Activated CD4-positive, alpha-beta T cell treated with anti-CD3 and anti-CD28 coated beads for 24 hours (primary cell): ENCODE results near the gene TRPV4.
A peak's percentile ranks its signal among the peaks of the same experiment; 100 is the strongest.

ENCODE experiments used
- DNase-seq, 2 donors: peaks; one replicate each; pipeline ENCODE4 v3.0.0-alpha.2; 2020; ENCODE audit warnings: low read depth in 2 of 2

Gene TRPV4

GRCh38 chr12:109807954-109808643 lies 25.1 kb downstream of the TRPV4 start:
- DNase-seq: no peak

- peak; percentile 55 to 56 for DNase-seq
Observed at GRCh38 chr12:109804820-109805761, 28.1 kb downstream of the TRPV4 start.

- DNase-seq: no peak
Observed at GRCh38 chr12:109803678-109804077, 29.5 kb downstream of the TRPV4 start.

GRCh38 chr12:109802828-109803227 lies 30.4 kb downstream of the TRPV4 start:
- DNase-seq: no peak

GRCh38 chr12:109800536-109800935 lies 32.7 kb downstream of the TRPV4 start:
- no peak for DNase-seq

- DNase-seq: no peak
Observed at GRCh38 chr12:109798691-109799090, 34.5 kb downstream of the TRPV4 start.

GRCh38 chr12:109797905-109798669 lies 35.1 kb downstream of the TRPV4 start:
- DNase-seq: no peak

GRCh38 chr12:109796057-109796456 lies 37.1 kb downstream of the TRPV4 start:
- DNase-seq: no peak

- no peak for DNase-seq
Observed at GRCh38 chr12:109795023-109795422, 38.2 kb downstream of the TRPV4 start.

- DNase-seq: no peak
Observed at GRCh38 chr12:109793826-109794501, 39.2 kb downstream of the TRPV4 start.

- DNase-seq: no peak
Observed at GRCh38 chr12:109793411-109793810, 39.8 kb downstream of the TRPV4 start.

- no peak for DNase-seq
Observed at GRCh38 chr12:109792992-109793391, 40.2 kb downstream of the TRPV4 start.

GRCh38 chr12:109789526-109790048 lies 43.6 kb downstream of the TRPV4 start:
- DNase-seq: no peak

GRCh38 chr12:109786799-109787198 lies 46.4 kb downstream of the TRPV4 start:
- no peak for DNase-seq

GRCh38 chr12:109785854-109786253 lies 47.3 kb downstream of the TRPV4 start:
- DNase-seq: no peak

- no peak for DNase-seq
Observed at GRCh38 chr12:109783965-109784244, 49.3 kb downstream of the TRPV4 start.

GRCh38 chr12:109783135-109783964 lies 49.8 kb downstream of the TRPV4 start:
- DNase-seq: no peak

- DNase-seq: no peak
Observed at GRCh38 chr12:109782326-109782703, 50.9 kb downstream of the TRPV4 start.

- no peak for DNase-seq
Observed at GRCh38 chr12:109781668-109782325, 51.4 kb downstream of the TRPV4 start.

- DNase-seq: no peak
Observed at GRCh38 chr12:109779382-109779781, 53.8 kb downstream of the TRPV4 start.
